HEK293 (cell line): ENCODE measurements around the gene SGSM2.

Source experiments
- BCL11B ChIP-seq: fragments of 450-650 bp; formaldehyde crosslinking; IDR thresholded peaks from 2 replicates; pipeline ENCODE4 v1.5.1; 2016; ENCODE audit warnings: low read depth, missing biosample characterization, missing genetic modification characterization
- FEZF1 ChIP-seq: fragments of 450-650 bp; formaldehyde crosslinking; IDR thresholded peaks from 2 replicates; pipeline ENCODE4 v1.5.1; 2016; ENCODE audit warnings: missing biosample characterization, missing genetic modification characterization
- GLI4 ChIP-seq: fragments of 450-650 bp; formaldehyde crosslinking; IDR thresholded peaks from 2 replicates; pipeline ENCODE4 v1.5.1; 2016; ENCODE audit warnings: missing biosample characterization, missing genetic modification characterization
- KLF10 ChIP-seq: fragments of 450-650 bp; IDR thresholded peaks from 2 replicates; pipeline ENCODE4 v1.5.1; 2018; ENCODE audit warnings: missing biosample characterization, mild to moderate bottlenecking, missing genetic modification characterization
- OVOL3 ChIP-seq: fragments of 450-650 bp; formaldehyde crosslinking; IDR thresholded peaks from 2 replicates; pipeline ENCODE4 v1.5.1; 2016; ENCODE audit warnings: missing biosample characterization, missing genetic modification characterization
- SP2 ChIP-seq: fragments of 450-650 bp; formaldehyde crosslinking; IDR thresholded peaks from 2 replicates; pipeline ENCODE4 v1.5.1; 2016; ENCODE audit warnings: missing biosample characterization, missing genetic modification characterization
- YY1 ChIP-seq: fragments of 450-650 bp; formaldehyde crosslinking; IDR thresholded peaks from 2 replicates; pipeline ENCODE4 v1.5.1; 2018; ENCODE audit warnings: missing biosample characterization, missing genetic modification characterization
- ZEB2 ChIP-seq: fragments of 450-650 bp; formaldehyde crosslinking; IDR thresholded peaks from 2 replicates; pipeline ENCODE4 v1.5.1; 2016; ENCODE audit warnings: missing biosample characterization, missing genetic modification characterization
- ZFHX2 ChIP-seq: fragments of 450-650 bp; formaldehyde crosslinking; conservative IDR thresholded peaks from 2 replicates; pipeline ENCODE4 v1.5.1; 2016; ENCODE audit warnings: missing biosample characterization, missing genetic modification characterization
- ZNF146 ChIP-seq: fragments of 450-650 bp; formaldehyde crosslinking; IDR thresholded peaks from 2 replicates; pipeline ENCODE4 v1.5.1; 2016; ENCODE audit warnings: missing biosample characterization, missing genetic modification characterization
- ZNF266 ChIP-seq: fragments of 450-650 bp; formaldehyde crosslinking; IDR thresholded peaks from 2 replicates; pipeline ENCODE4 v1.5.1; 2016; ENCODE audit warnings: missing biosample characterization, missing genetic modification characterization, low read depth
- ZNF341 ChIP-seq: fragments of 450-650 bp; formaldehyde crosslinking; IDR thresholded peaks from 2 replicates; pipeline ENCODE4; 2016; ENCODE audit warnings: low read depth, missing biosample characterization, missing genetic modification characterization
- ZNF354C ChIP-seq: fragments of 450-650 bp; formaldehyde crosslinking; IDR thresholded peaks from 2 replicates; pipeline ENCODE4 v1.5.1; 2016; ENCODE audit warnings: missing biosample characterization, missing genetic modification characterization, low read depth, borderline replicate concordance
- ZNF366 ChIP-seq: fragments of 450-650 bp; formaldehyde crosslinking; conservative IDR thresholded peaks from 2 replicates; pipeline ENCODE4 v1.5.1; 2016; ENCODE audit warnings: missing biosample characterization, missing genetic modification characterization
- ZNF514 ChIP-seq: fragments of 450-650 bp; formaldehyde crosslinking; IDR thresholded peaks from 2 replicates; pipeline ENCODE4 v1.5.1; 2016; ENCODE audit warnings: missing biosample characterization, missing genetic modification characterization
- ZNF561 ChIP-seq: fragments of 450-650 bp; IDR thresholded peaks from 2 replicates; pipeline ENCODE4 v1.5.1; 2018; ENCODE audit warnings: missing biosample characterization, missing genetic modification characterization, borderline replicate concordance
- ZNF585B ChIP-seq: fragments of 450-650 bp; formaldehyde crosslinking; IDR thresholded peaks from 2 replicates; pipeline ENCODE4 v1.5.1; 2016; ENCODE audit warnings: missing biosample characterization, missing genetic modification characterization
- ZNF768 ChIP-seq: fragments of 450-650 bp; formaldehyde crosslinking; IDR thresholded peaks from 2 replicates; pipeline ENCODE4 v1.5.1; 2018; ENCODE audit warnings: missing biosample characterization, mild to moderate bottlenecking, missing genetic modification characterization
- ZNF777 ChIP-seq: fragments of 450-650 bp; formaldehyde crosslinking; IDR thresholded peaks from 2 replicates; pipeline ENCODE4 v1.5.1; 2017; ENCODE audit warnings: missing biosample characterization, missing genetic modification characterization, borderline replicate concordance
- ZNF792 ChIP-seq: fragments of 450-650 bp; formaldehyde crosslinking; IDR thresholded peaks from 2 replicates; pipeline ENCODE4 v1.5.1; 2016; ENCODE audit warnings: missing biosample characterization, missing genetic modification characterization
- TF ChIP-seq, protein P1 (sequence below): fragments of 450-650 bp; formaldehyde crosslinking; IDR thresholded peaks from 2 replicates; pipeline ENCODE4 v1.5.1; 2016; ENCODE audit warnings: missing biosample characterization, missing genetic modification characterization
- TF ChIP-seq, protein P2 (sequence below): fragments of 450-650 bp; formaldehyde crosslinking; IDR thresholded peaks from 2 replicates; pipeline ENCODE4 v1.5.1; 2016; ENCODE audit warnings: missing biosample characterization, missing genetic modification characterization
- TF ChIP-seq, protein P3 (sequence below): sonication (generic); formaldehyde crosslinking; IDR thresholded peaks from 2 replicates; pipeline ENCODE4 v1.8.1; 2022; ENCODE audit warnings: mild to moderate bottlenecking, moderate library complexity, missing genetic modification reagents
- TF ChIP-seq, protein P4 (sequence below): fragments of 450-650 bp; formaldehyde crosslinking; IDR thresholded peaks from 2 replicates; pipeline ENCODE4 v1.5.1; 2016; ENCODE audit warnings: missing biosample characterization, missing genetic modification characterization
- TF ChIP-seq, protein P5 (sequence below): fragments of 450-650 bp; formaldehyde crosslinking; IDR thresholded peaks from 2 replicates; pipeline ENCODE4 v1.5.1; 2016; ENCODE audit warnings: missing biosample characterization, missing genetic modification characterization
- TF ChIP-seq, protein P6 (sequence below): fragments of 450-650 bp; formaldehyde crosslinking; conservative IDR thresholded peaks from 2 replicates; pipeline ENCODE4 v1.5.1; 2016; ENCODE audit warnings: low read depth, missing biosample characterization, missing genetic modification characterization

Gene SGSM2

DNA sequence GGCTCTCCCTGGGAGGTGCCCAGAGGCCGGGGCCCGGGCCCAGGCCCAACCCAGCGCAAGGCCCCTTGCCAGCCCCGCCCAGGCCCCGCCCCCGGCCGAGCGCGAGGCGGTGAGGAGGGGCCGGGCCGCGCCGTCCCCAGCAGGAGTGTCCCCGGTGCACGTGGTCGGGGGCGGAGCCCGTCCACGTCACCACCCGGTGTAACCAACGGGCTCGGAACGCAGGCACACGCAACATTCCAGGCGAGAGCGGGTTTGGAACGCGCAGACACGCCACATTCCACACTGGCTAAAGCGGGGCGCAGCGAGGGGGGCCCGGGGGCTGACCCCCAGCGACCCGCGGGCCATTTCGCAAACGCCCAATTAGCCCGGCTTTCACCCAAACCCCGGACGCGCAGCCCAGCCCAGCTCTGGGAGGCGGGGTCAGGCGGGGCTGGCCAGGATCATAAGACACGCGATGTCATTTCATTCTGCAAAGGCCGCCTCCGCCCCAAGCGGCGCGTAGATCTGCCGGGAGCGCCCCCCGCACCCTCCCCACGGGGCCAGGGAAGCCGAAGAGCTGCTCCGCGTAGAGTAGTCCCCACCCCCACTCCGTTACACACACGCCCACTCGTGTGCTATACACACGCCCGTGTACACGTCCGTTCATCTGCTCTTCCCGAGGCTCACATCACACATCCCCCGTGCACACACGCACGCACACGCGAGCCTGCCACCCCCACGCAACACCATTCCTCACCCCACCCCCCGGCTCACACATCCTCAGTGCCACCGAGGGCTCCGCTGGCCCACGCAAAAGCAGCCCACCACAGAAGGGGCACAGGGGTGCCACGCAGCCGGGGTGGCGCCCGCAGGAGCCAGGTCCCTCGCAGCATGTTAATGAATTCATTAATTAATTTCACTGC is 62.5 kb downstream of the SGSM2 start (continued):
- peak; percentile 55 for TF ChIP-seq FEZF1
- no peak for TF ChIP-seq ZNF561 (tag by site-specific recombination)
- TF ChIP-seq, protein P1, sequence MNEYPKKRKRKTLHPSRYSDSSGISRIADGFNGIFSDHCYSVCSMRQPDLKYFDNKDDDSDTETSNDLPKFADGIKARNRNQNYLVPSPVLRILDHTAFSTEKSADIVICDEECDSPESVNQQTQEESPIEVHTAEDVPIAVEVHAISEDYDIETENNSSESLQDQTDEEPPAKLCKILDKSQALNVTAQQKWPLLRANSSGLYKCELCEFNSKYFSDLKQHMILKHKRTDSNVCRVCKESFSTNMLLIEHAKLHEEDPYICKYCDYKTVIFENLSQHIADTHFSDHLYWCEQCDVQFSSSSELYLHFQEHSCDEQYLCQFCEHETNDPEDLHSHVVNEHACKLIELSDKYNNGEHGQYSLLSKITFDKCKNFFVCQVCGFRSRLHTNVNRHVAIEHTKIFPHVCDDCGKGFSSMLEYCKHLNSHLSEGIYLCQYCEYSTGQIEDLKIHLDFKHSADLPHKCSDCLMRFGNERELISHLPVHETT (tag by site-specific recombination), result peak; percentile 73; the same call in 1 of the 2 replicates
- peak; percentile 71; the same call in 1 of the 2 replicates for TF ChIP-seq BCL11B
- TF ChIP-seq, protein P2, sequence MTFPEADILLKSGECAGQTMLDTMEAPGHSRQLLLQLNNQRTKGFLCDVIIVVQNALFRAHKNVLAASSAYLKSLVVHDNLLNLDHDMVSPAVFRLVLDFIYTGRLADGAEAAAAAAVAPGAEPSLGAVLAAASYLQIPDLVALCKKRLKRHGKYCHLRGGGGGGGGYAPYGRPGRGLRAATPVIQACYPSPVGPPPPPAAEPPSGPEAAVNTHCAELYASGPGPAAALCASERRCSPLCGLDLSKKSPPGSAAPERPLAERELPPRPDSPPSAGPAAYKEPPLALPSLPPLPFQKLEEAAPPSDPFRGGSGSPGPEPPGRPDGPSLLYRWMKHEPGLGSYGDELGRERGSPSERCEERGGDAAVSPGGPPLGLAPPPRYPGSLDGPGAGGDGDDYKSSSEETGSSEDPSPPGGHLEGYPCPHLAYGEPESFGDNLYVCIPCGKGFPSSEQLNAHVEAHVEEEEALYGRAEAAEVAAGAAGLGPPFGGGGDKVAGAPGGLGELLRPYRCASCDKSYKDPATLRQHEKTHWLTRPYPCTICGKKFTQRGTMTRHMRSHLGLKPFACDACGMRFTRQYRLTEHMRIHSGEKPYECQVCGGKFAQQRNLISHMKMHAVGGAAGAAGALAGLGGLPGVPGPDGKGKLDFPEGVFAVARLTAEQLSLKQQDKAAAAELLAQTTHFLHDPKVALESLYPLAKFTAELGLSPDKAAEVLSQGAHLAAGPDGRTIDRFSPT (tag by site-specific recombination), result peak; percentile 96
- no peak; the same call in 1 of the 2 replicates for TF ChIP-seq YY1 (tag by site-specific recombination)
- TF ChIP-seq, protein P3, sequence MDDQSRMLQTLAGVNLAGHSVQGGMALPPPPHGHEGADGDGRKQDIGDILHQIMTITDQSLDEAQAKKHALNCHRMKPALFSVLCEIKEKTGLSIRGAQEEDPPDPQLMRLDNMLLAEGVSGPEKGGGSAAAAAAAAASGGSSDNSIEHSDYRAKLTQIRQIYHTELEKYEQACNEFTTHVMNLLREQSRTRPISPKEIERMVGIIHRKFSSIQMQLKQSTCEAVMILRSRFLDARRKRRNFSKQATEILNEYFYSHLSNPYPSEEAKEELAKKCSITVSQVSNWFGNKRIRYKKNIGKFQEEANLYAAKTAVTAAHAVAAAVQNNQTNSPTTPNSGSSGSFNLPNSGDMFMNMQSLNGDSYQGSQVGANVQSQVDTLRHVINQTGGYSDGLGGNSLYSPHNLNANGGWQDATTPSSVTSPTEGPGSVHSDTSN (CRISPR knock-in tag), result peak; percentile 80; the same call in 1 of the 2 replicates
- TF ChIP-seq ZNF146 (tag by site-specific recombination), result peak; percentile 24; the same call in 1 of the 2 replicates
- TF ChIP-seq SP2 (tag by site-specific recombination), result peak; percentile 84
- TF ChIP-seq ZNF514 (tag by site-specific recombination), result no peak
- peak; percentile 83 for TF ChIP-seq ZNF366
- TF ChIP-seq ZFHX2 (tag by site-specific recombination), result peak; percentile 99
- no peak for TF ChIP-seq ZNF777
- TF ChIP-seq ZNF585B (tag by site-specific recombination), result no peak
- TF ChIP-seq KLF10, result peak; percentile 99
- no peak for TF ChIP-seq ZNF768
- TF ChIP-seq ZNF266 (tag by site-specific recombination), result no peak
- TF ChIP-seq GLI4 (tag by site-specific recombination), result no peak; the same call in 1 of the 2 replicates
- peak; percentile 99 for TF ChIP-seq ZNF341
- TF ChIP-seq ZEB2 (tag by site-specific recombination), result peak; percentile 98
- TF ChIP-seq, protein P4, sequence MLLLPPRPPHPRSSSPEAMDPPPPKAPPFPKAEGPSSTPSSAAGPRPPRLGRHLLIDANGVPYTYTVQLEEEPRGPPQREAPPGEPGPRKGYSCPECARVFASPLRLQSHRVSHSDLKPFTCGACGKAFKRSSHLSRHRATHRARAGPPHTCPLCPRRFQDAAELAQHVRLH, result no peak
- peak; percentile 83 for TF ChIP-seq OVOL3 (tag by site-specific recombination)
- TF ChIP-seq, protein P5, sequence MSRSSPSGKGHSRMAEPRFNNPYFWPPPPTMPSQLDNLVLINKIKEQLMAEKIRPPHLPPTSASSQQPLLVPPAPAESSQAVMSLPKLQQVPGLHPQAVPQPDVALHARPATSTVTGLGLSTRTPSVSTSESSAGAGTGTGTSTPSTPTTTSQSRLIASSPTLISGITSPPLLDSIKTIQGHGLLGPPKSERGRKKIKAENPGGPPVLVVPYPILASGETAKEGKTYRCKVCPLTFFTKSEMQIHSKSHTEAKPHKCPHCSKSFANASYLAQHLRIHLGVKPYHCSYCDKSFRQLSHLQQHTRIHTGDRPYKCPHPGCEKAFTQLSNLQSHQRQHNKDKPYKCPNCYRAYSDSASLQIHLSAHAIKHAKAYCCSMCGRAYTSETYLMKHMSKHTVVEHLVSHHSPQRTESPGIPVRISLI (tag by site-specific recombination), result no peak
- peak; percentile 76; the same call in 1 of the 2 replicates for TF ChIP-seq ZNF792 (tag by site-specific recombination)
- TF ChIP-seq, protein P6, sequence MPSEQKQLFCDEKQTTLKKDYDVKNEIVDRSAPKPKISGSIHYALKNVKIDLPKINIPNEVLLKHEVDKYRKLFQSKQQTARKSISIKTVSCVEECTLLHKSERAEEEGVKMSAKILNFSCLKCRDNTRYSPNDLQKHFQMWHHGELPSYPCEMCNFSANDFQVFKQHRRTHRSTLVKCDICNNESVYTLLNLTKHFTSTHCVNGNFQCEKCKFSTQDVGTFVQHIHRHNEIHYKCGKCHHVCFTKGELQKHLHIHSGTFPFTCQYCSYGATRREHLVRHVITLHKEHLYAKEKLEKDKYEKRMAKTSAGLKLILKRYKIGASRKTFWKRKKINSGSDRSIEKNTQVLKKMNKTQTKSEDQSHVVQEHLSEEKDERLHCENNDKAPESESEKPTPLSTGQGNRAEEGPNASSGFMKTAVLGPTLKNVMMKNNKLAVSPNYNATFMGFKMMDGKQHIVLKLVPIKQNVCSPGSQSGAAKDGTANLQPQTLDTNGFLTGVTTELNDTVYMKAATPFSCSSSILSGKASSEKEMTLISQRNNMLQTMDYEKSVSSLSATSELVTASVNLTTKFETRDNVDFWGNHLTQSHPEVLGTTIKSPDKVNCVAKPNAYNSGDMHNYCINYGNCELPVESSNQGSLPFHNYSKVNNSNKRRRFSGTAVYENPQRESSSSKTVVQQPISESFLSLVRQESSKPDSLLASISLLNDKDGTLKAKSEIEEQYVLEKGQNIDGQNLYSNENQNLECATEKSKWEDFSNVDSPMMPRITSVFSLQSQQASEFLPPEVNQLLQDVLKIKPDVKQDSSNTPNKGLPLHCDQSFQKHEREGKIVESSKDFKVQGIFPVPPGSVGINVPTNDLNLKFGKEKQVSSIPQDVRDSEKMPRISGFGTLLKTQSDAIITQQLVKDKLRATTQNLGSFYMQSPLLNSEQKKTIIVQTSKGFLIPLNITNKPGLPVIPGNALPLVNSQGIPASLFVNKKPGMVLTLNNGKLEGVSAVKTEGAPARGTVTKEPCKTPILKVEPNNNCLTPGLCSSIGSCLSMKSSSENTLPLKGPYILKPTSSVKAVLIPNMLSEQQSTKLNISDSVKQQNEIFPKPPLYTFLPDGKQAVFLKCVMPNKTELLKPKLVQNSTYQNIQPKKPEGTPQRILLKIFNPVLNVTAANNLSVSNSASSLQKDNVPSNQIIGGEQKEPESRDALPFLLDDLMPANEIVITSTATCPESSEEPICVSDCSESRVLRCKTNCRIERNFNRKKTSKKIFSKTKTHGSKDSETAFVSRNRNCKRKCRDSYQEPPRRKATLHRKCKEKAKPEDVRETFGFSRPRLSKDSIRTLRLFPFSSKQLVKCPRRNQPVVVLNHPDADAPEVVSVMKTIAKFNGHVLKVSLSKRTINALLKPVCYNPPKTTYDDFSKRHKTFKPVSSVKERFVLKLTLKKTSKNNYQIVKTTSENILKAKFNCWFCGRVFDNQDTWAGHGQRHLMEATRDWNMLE (tag by site-specific recombination), result 0 out of 2 replicates have a peak, but pooled peaks have one; percentile 8
- no peak for TF ChIP-seq ZNF354C (tag by site-specific recombination)
